HS-5 (cell line): Measurements from ENCODE around the gene IPO4.
"Not testable (repeated sequence)": the region's sequence is repeated elsewhere in the genome, so short reads cannot be mapped to it uniquely, and the experiment has no call there.

Experiments used
- DNase-seq: peaks from one replicate; pipeline ENCODE4 v3.0.0-alpha.2; 2012; ENCODE audit warnings: low read depth

Gene IPO4

GRCh38 chr14:24188251-24189058, at the start of gene IPO4:
IPO4 (minus strand) TSS chr14:24188816; CDS start chr14:24188787, 29 bp downstream.
- DNase-seq: peak; percentile 81

GRCh38 chr14:24238123-24238522, 49.5 kb upstream of the IPO4 start:
- no peak for DNase-seq

GRCh38 chr14:24237463-24237955, 48.9 kb upstream of the IPO4 start:
- DNase-seq: no peak

- no peak for DNase-seq
Observed at GRCh38 chr14:24236689-24237462, 48.3 kb upstream of the IPO4 start.

GRCh38 chr14:24235804-24236688, 47.4 kb upstream of the IPO4 start:
- no peak for DNase-seq

GRCh38 chr14:24234095-24235005, 45.7 kb upstream of the IPO4 start:
- DNase-seq: no peak

- DNase-seq: no peak
Observed at GRCh38 chr14:24233538-24233866, 44.9 kb upstream of the IPO4 start.

GRCh38 chr14:24232645-24233537, 44.3 kb upstream of the IPO4 start, which contains the start of gene GMPR2:
GMPR2 (plus strand) TSS chr14:24232929; CDS start chr14:24233254, 325 bp downstream.
- DNase-seq: no peak

GRCh38 chr14:24232121-24232644, 43.6 kb upstream of the IPO4 start, which contains the start of gene NEDD8:
NEDD8 (minus strand) TSS chr14:24232367; CDS start chr14:24232267, 100 bp downstream.
- peak; percentile 92 for DNase-seq

GRCh38 chr14:24231263-24232120, 42.9 kb upstream of the IPO4 start:
- no peak for DNase-seq

GRCh38 chr14:24228902-24229301, 40.3 kb upstream of the IPO4 start:
- no peak for DNase-seq

GRCh38 chr14:24226473-24226872, 37.9 kb upstream of the IPO4 start:
- DNase-seq: no peak

- peak; percentile 79 for DNase-seq
Observed at GRCh38 chr14:24224618-24225071, 36.0 kb upstream of the IPO4 start.

- DNase-seq: not testable (repeated sequence)
Observed at GRCh38 chr14:24222987-24223386, 34.4 kb upstream of the IPO4 start.

- no peak for DNase-seq
Observed at GRCh38 chr14:24219521-24219920, 30.9 kb upstream of the IPO4 start.

GRCh38 chr14:24219080-24219479, 30.5 kb upstream of the IPO4 start:
- DNase-seq: no peak

- DNase-seq: not testable (repeated sequence)
Observed at GRCh38 chr14:24216876-24217275, 28.3 kb upstream of the IPO4 start.

- DNase-seq: no peak
Observed at GRCh38 chr14:24216345-24216699, 27.7 kb upstream of the IPO4 start.
